IPS-15b (cell line): Measurements from ENCODE around the gene HBS1L.

Experiments
- H3K27me3 ChIP-seq: one replicate; pipeline ENCODE4 v1.6.1; 2013; ENCODE audit warnings: low read length; ENCODE audit not compliant: control insufficient read depth, insufficient read depth
- H3K36me3 ChIP-seq: one replicate; pipeline ENCODE4 v1.6.1; 2013; ENCODE audit warnings: low read length; ENCODE audit not compliant: control insufficient read depth, insufficient read depth
- H3K4me1 ChIP-seq: one replicate; pipeline ENCODE4 v1.6.1; 2013; ENCODE audit warnings: mild to moderate bottlenecking, low read length; ENCODE audit not compliant: control insufficient read depth, insufficient read depth
- H3K4me3 ChIP-seq: one replicate; pipeline ENCODE4 v1.5.1; 2013; ENCODE audit warnings: low read depth, low read length
- H3K9ac ChIP-seq: one replicate; pipeline ENCODE4 v1.6.1; 2013; ENCODE audit warnings: low read depth, mild to moderate bottlenecking, low read length
- H3K9me3 ChIP-seq: one replicate; pipeline ENCODE4 v1.6.1; 2013; ENCODE audit warnings: mild to moderate bottlenecking, low read length; ENCODE audit not compliant: control insufficient read depth, insufficient read depth

HBS1L gene

GRCh38 chr6:134918418-134918961, 136.1 kb downstream of the HBS1L start:
- no peaks in the 10 kb centered on the region for H3K9me3 ChIP-seq
- no peak overlapping the region for H3K9ac ChIP-seq
- H3K4me1 ChIP-seq, result peaks cover 2% of the 10 kb centered on the region
- H3K27me3 ChIP-seq, result no peaks in the 10 kb centered on the region
- H3K4me3 ChIP-seq, result no peak overlapping the region
- H3K36me3 ChIP-seq, result peaks cover 2% of the 10 kb centered on the region

DNA sequence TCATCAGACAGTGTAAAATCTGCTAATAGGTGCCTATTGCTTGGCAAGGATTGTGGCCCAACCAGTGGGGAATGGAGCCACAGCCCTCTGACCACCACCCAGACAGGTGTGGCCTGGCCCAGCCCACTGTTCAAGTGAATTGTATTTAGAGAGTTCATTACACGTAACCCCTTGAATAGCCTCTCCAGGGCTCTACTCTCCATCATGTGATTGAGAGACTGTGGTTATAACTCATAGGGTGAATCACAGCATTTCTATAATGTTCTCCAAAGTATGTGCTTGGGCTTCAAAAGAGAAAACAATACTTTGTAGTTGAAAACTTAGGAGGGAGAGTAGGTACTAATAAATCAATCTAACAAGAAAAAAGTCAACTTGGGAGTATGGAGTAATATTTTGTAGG, 143.1 kb downstream of the HBS1L start:
- no peak overlapping the region for H3K9ac ChIP-seq
- H3K4me3 ChIP-seq, result no peak overlapping the region
- H3K9me3 ChIP-seq, result no peaks in the 10 kb centered on the region
- H3K4me1 ChIP-seq, result no peaks in the 10 kb centered on the region
- H3K27me3 ChIP-seq, result no peaks in the 10 kb centered on the region
- H3K36me3 ChIP-seq, result no peaks in the 10 kb centered on the region

GRCh38 chr6:134910593-134910935, 144.1 kb downstream of the HBS1L start:
- H3K36me3 ChIP-seq, result no peaks in the 10 kb centered on the region

More at GRCh38 chr6:134910593-134910935, 144.1 kb downstream of the HBS1L start:
- H3K9ac ChIP-seq, result no peak overlapping the region
- no peaks in the 10 kb centered on the region for H3K9me3 ChIP-seq
- no peaks in the 10 kb centered on the region for H3K4me1 ChIP-seq
- no peak overlapping the region for H3K4me3 ChIP-seq
- no peaks in the 10 kb centered on the region for H3K27me3 ChIP-seq
